ENCODE measurements around the gene S100A7.

The S100A7 gene

GRCh38 chr1:153478692-153479618 lies 18.5 kb upstream of the S100A7 start:
- in situ Hi-C loops (cut with HindIII; ENCODE audit: low sequenced_read_pairs): no loop called here
- no peak overlapping the region for H3K4me3 ChIP-seq (ENCODE audit: low read depth, low read length)
- TF ChIP-seq CTCF (IDR thresholded peaks at IDR 0.05; ENCODE audit: low read depth, low read length, missing control alignments): no peak
- no peak for DNase-seq (ENCODE audit: low read depth)

GRCh38 chr1:153478047-153478691 lies 17.7 kb upstream of the S100A7 start:
- H3K4me3 ChIP-seq (ENCODE audit: low read depth, low read length): no peak overlapping the region
- no peak for DNase-seq (ENCODE audit: low read depth)
- in situ Hi-C loops (cut with HindIII; ENCODE audit: low sequenced_read_pairs): no loop called here
- TF ChIP-seq CTCF (IDR thresholded peaks at IDR 0.05; ENCODE audit: low read depth, low read length, missing control alignments): no peak

GRCh38 chr1:153476491-153477093 lies 16.1 kb upstream of the S100A7 start:
- no peak for DNase-seq (ENCODE audit: low read depth)
- no peak for TF ChIP-seq CTCF (IDR thresholded peaks at IDR 0.05; ENCODE audit: low read depth, low read length, missing control alignments)
- in situ Hi-C loops (cut with HindIII; ENCODE audit: low sequenced_read_pairs): no loop called here
- H3K4me3 ChIP-seq (ENCODE audit: low read depth, low read length): no peak overlapping the region

GRCh38 chr1:153475282-153475681 lies 14.8 kb upstream of the S100A7 start:
- in situ Hi-C loops (cut with HindIII; ENCODE audit: low sequenced_read_pairs): no loop called here
- H3K4me3 ChIP-seq (ENCODE audit: low read depth, low read length): no peak overlapping the region
- DNase-seq (ENCODE audit: low read depth): no peak
- TF ChIP-seq CTCF (IDR thresholded peaks at IDR 0.05; ENCODE audit: low read depth, low read length, missing control alignments): no peak

- H3K4me3 ChIP-seq (ENCODE audit: low read depth, low read length): no peak overlapping the region
- no peak for DNase-seq (ENCODE audit: low read depth)
- TF ChIP-seq CTCF (IDR thresholded peaks at IDR 0.05; ENCODE audit: low read depth, low read length, missing control alignments): no peak
- in situ Hi-C loops (cut with HindIII; ENCODE audit: low sequenced_read_pairs): no loop called here
Observed at GRCh38 chr1:153474347-153474746, 13.9 kb upstream of the S100A7 start.

GRCh38 chr1:153470707-153471106 lies 10.3 kb upstream of the S100A7 start:
- TF ChIP-seq CTCF (IDR thresholded peaks at IDR 0.05; ENCODE audit: low read depth, low read length, missing control alignments): no peak
- no peak overlapping the region for H3K4me3 ChIP-seq (ENCODE audit: low read depth, low read length)
- in situ Hi-C loops (cut with HindIII; ENCODE audit: low sequenced_read_pairs): no loop called here
- DNase-seq (ENCODE audit: low read depth): no peak
